SK-N-SH (cell line): Measurements from ENCODE around the gene MOV10L1.

ENCODE experiments used
- CTCF ChIP-seq: fragments of 200-600 bp; sonication (generic); IDR thresholded peaks from 2 replicates; pipeline ENCODE4 v1.6.1; 2017; ENCODE audit warnings: antibody characterized with exemption, mild to moderate bottlenecking, moderate library complexity
- FOSL2 ChIP-seq: IDR thresholded peaks from 2 replicates; pipeline ENCODE4 v1.4.0; 2012; ENCODE audit warnings: low read depth, mild to moderate bottlenecking, moderate library complexity, borderline replicate concordance
- POLR2AphosphoS5 ChIP-seq: IDR thresholded peaks from 2 replicates; pipeline ENCODE4 v1.6.1; 2012; ENCODE audit warnings: low read depth, low read length
- REST ChIP-seq: IDR thresholded peaks from 2 replicates; pipeline ENCODE4 v1.6.1; 2012; ENCODE audit warnings: mild to moderate bottlenecking, low read depth, low read length, moderate library complexity
- RFX5 ChIP-seq: IDR thresholded peaks from 2 replicates; pipeline ENCODE4 v1.6.1; 2012; ENCODE audit warnings: mild to moderate bottlenecking, improper control_type of control experiment, low read length
- SMC3 ChIP-seq: IDR thresholded peaks from 2 replicates; pipeline ENCODE4 v1.6.1; 2012; ENCODE audit warnings: low read depth, low read length, improper control_type of control experiment
- TAF1 ChIP-seq: IDR thresholded peaks from 2 replicates; pipeline ENCODE4 v1.6.1; 2012; ENCODE audit warnings: low read depth, mild to moderate bottlenecking, low read length, moderate library complexity, borderline replicate concordance
- TCF12 ChIP-seq: IDR thresholded peaks from 2 replicates; pipeline ENCODE4 v1.4.0; 2012
- YY1 ChIP-seq: IDR thresholded peaks from 2 replicates; pipeline ENCODE4 v1.4.0; 2012; ENCODE audit warnings: low read depth, mild to moderate bottlenecking

- TF ChIP-seq FOSL2 (no peak), TCF12 (no peak), SMC3 (no peak), RFX5 (no peak), REST (no peak), CTCF (no peak), POLR2AphosphoS5 (no peak), TAF1 (no peak), YY1 (no peak)
Observed at GRCh38 chr22:50157709-50158375, 68.0 kb downstream of the MOV10L1 start.
